MM.1S (cell line): ENCODE results near the gene MAPKAP1.

Experiments
- DNase-seq: peaks from one replicate; pipeline ENCODE4 v3.0.0-alpha.2; 2015
- H2AFZ ChIP-seq: fragments of 300-600 bp; sonication (generic); 2 replicates; pipeline ENCODE4 v1.6.0; 2016; ENCODE audit warnings: antibody characterized with exemption, low read length
- H3F3A ChIP-seq: fragments of 300-600 bp; sonication (generic); 2 replicates; pipeline ENCODE4 v1.6.1; 2016; ENCODE audit warnings: mild to moderate bottlenecking, antibody characterized with exemption, low read length, moderate library complexity, mixed read lengths; ENCODE audit not compliant: insufficient read depth
- H3K27ac ChIP-seq: fragments of 300-600 bp; sonication (generic); 2 replicates; pipeline ENCODE4 v1.5.1; 2016; ENCODE audit warnings: mild to moderate bottlenecking, low read length
- H3K27me3 ChIP-seq: fragments of 300-600 bp; sonication (generic); replicated peaks from 2 replicates; pipeline ENCODE4 v1.6.0; 2016; ENCODE audit warnings: low read length; ENCODE audit not compliant: insufficient read depth
- H3K36me3 ChIP-seq: fragments of 300-600 bp; sonication (generic); replicated peaks from 2 replicates; pipeline ENCODE4 v1.6.1; 2016; ENCODE audit warnings: mild to moderate bottlenecking, low read length, mixed read lengths; ENCODE audit not compliant: insufficient read depth
- H3K4me1 ChIP-seq: fragments of 300-600 bp; sonication (generic); 2 replicates; pipeline ENCODE4 v1.6.1; 2016; ENCODE audit warnings: low read length, mixed read lengths
- H3K4me2 ChIP-seq: fragments of 300-600 bp; sonication (generic); 2 replicates; pipeline ENCODE4 v1.6.0; 2016; ENCODE audit warnings: low read depth, low read length
- H3K4me3 ChIP-seq: fragments of 300-600 bp; sonication (generic); 2 replicates; pipeline ENCODE4 v1.5.1; 2016; ENCODE audit warnings: low read length, mixed read lengths
- H3K79me2 ChIP-seq: fragments of 300-600 bp; sonication (generic); 2 replicates; pipeline ENCODE4 v1.6.1; 2016; ENCODE audit warnings: mixed run types, low read length, mixed read lengths
- H3K9ac ChIP-seq: fragments of 300-600 bp; sonication (generic); 2 replicates; pipeline ENCODE4 v1.6.1; 2016; ENCODE audit warnings: low read length, mixed read lengths
- H3K9me2 ChIP-seq: fragments of 300-600 bp; sonication (generic); replicated peaks from 2 replicates; pipeline ENCODE4 v1.6.1; 2016; ENCODE audit warnings: mild to moderate bottlenecking, low read length, mixed read lengths; ENCODE audit not compliant: insufficient read depth
- H3K9me3 ChIP-seq: fragments of 300-600 bp; sonication (generic); replicated peaks from 2 replicates; pipeline ENCODE4 v1.6.1; 2016; ENCODE audit warnings: mild to moderate bottlenecking, low read length, mixed read lengths; ENCODE audit not compliant: insufficient read depth
- H4K20me1 ChIP-seq: fragments of 300-600 bp; sonication (generic); 2 replicates; pipeline ENCODE4 v1.6.1; 2016; ENCODE audit warnings: mild to moderate bottlenecking, low read length, moderate library complexity, mixed read lengths; ENCODE audit not compliant: insufficient read depth
- EZH2 ChIP-seq: fragments of 300-600 bp; sonication (generic); optimal IDR thresholded peaks from 2 replicates; pipeline ENCODE3; 2017; ENCODE audit warnings: low read depth, mild to moderate bottlenecking, antibody characterized with exemption, low read length, mixed read lengths
- EZH2phosphoT487 ChIP-seq: fragments of 300-600 bp; sonication (generic); IDR thresholded peaks from 2 replicates; pipeline ENCODE4 v1.6.1; 2018; ENCODE audit warnings: antibody characterized with exemption, low read length
- TF ChIP-seq, protein P1 (sequence below): fragments of 300-600 bp; sonication (generic); IDR thresholded peaks from 2 replicates; pipeline ENCODE4 v1.5.1; 2016; ENCODE audit warnings: antibody characterized with exemption, low read length, mixed read lengths

MAPKAP1 gene

DNA sequence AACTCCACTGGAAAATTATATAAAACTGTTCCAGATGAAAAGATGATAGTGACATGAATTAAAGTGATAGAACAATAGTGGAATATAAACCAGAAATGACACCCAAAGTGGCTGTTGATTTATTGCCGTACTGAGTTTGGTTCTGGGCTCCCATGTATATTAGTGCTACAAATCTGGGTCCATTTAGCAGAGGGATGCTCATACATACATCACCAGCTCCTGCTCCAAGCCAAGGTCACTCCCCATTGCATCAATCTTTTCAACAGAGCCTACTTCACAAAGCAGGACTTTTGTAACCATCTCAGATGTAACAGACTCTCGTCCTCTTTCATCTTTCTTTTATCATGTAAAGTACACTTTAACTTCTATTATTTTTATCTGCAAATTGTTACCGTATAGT, 236.8 kb downstream of the MAPKAP1 start:
- H3K4me1 ChIP-seq, result no peaks in the 10 kb centered on the region
- DNase-seq, result no peak

DNA sequence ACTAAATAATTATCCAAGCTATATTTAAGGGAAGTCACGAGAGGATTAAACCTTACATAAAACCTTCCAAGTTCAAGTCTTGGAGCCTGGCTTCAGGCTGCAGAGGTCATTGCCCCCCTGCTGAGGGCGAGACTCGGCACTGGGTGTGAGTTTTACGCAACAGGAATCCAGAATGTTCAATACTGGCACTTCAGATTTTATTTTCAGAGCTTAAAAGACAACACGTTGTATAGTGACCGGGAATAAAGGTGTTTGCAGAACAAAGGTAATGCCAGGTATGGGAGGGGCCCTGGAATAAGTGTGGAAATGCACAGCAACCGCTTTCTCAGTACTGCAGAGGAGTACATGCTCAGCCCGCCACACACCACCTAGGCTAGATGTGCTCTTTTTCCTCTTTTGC, 238.4 kb downstream of the MAPKAP1 start:
- no peak for DNase-seq
- no peaks in the 10 kb centered on the region for H3K79me2 ChIP-seq

More for the DNA sequence above, 236.8 kb downstream of the MAPKAP1 start:
- TF ChIP-seq, protein P1, sequence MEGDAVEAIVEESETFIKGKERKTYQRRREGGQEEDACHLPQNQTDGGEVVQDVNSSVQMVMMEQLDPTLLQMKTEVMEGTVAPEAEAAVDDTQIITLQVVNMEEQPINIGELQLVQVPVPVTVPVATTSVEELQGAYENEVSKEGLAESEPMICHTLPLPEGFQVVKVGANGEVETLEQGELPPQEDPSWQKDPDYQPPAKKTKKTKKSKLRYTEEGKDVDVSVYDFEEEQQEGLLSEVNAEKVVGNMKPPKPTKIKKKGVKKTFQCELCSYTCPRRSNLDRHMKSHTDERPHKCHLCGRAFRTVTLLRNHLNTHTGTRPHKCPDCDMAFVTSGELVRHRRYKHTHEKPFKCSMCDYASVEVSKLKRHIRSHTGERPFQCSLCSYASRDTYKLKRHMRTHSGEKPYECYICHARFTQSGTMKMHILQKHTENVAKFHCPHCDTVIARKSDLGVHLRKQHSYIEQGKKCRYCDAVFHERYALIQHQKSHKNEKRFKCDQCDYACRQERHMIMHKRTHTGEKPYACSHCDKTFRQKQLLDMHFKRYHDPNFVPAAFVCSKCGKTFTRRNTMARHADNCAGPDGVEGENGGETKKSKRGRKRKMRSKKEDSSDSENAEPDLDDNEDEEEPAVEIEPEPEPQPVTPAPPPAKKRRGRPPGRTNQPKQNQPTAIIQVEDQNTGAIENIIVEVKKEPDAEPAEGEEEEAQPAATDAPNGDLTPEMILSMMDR, result no peak
- TF ChIP-seq EZH2phosphoT487 (no peak), EZH2 (no peak)
- Histone ChIP-seq H2AFZ (no peak overlapping the region), H3K27me3 (no peaks in the 10 kb centered on the region), H3K27ac (no peak overlapping the region), H4K20me1 (no peaks in the 10 kb centered on the region), H3K4me2 (no peak overlapping the region), H3K9ac (no peak overlapping the region), H3K36me3 (no peaks in the 10 kb centered on the region), H3K9me2 (no peaks in the 10 kb centered on the region), H3K4me3 (no peak overlapping the region), H3K79me2 (no peaks in the 10 kb centered on the region), H3F3A (no peaks in the 10 kb centered on the region), H3K9me3 (no peaks in the 10 kb centered on the region)

DNA sequence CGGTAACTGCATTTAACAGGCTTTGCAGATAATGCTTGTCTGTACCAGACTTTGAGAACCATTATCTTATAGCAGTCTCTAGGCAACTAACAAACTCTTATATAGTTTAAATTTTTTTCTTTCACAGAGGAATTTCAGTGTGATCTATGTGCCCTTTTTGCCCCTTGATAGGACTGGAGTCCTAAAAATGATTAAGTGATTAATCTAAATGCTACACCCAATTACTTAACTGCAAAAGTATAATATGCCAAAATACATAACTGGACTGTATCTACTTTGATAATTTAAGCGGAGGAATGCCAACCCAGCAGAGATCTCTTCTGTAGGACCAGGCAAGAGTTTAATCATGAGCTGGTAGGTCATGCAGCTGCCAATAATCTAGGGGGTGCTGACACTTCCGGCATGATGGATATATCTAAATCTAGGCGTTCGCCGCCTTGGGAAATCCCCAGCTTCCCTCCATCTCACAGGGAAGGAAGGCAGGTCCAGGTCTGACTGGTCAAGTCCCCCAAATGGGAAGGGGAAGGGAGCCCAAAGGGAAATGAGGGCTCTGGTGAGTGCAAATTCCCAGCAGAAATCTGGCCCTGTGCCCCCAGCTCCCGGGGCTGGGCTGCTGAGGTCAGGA, 239.8 kb downstream of the MAPKAP1 start:
- Histone ChIP-seq H3K36me3 (no peaks in the 10 kb centered on the region), H3K9me3 (no peaks in the 10 kb centered on the region), H4K20me1 (no peaks in the 10 kb centered on the region), H3K9me2 (no peaks in the 10 kb centered on the region), H3K4me1 (no peaks in the 10 kb centered on the region), H3K79me2 (no peaks in the 10 kb centered on the region), H3K4me2 (no peak overlapping the region), H3K4me3 (no peak overlapping the region), H3K9ac (no peak overlapping the region), H3K27ac (no peak overlapping the region), H2AFZ (no peak overlapping the region), H3F3A (no peaks in the 10 kb centered on the region), H3K27me3 (no peaks in the 10 kb centered on the region)
- no peak for DNase-seq
- TF ChIP-seq EZH2 (no peak), EZH2phosphoT487 (no peak)
- TF ChIP-seq, protein P1, result no peak

More for the DNA sequence above, 238.4 kb downstream of the MAPKAP1 start:
- Histone ChIP-seq H3K4me3 (no peak overlapping the region), H3K4me2 (no peak overlapping the region), H2AFZ (no peak overlapping the region), H3K9me3 (no peaks in the 10 kb centered on the region), H3K9ac (no peak overlapping the region), H3K4me1 (no peaks in the 10 kb centered on the region), H3K36me3 (no peaks in the 10 kb centered on the region), H3F3A (no peaks in the 10 kb centered on the region), H3K27ac (no peak overlapping the region), H3K27me3 (no peaks in the 10 kb centered on the region), H3K9me2 (no peaks in the 10 kb centered on the region), H4K20me1 (no peaks in the 10 kb centered on the region)
- TF ChIP-seq, protein P1, result no peak
- no peak for TF ChIP-seq EZH2
- TF ChIP-seq EZH2phosphoT487, result no peak
